GM12891 (cell line): ENCODE results near the gene WBP1.

Experiments
- POLR2A ChIP-seq: IDR thresholded peaks from 2 replicates; pipeline ENCODE4 v1.6.1; 2011; ENCODE audit warnings: low read depth, low read length, control low read depth
- POLR2AphosphoS5 ChIP-seq: IDR thresholded peaks from 2 replicates; pipeline ENCODE4 v1.6.1; 2011; ENCODE audit warnings: low read depth, low read length, control low read depth
- TAF1 ChIP-seq: IDR thresholded peaks from 2 replicates; pipeline ENCODE4 v1.6.1; 2011; ENCODE audit warnings: low read depth, low read length, control low read depth

DNA sequence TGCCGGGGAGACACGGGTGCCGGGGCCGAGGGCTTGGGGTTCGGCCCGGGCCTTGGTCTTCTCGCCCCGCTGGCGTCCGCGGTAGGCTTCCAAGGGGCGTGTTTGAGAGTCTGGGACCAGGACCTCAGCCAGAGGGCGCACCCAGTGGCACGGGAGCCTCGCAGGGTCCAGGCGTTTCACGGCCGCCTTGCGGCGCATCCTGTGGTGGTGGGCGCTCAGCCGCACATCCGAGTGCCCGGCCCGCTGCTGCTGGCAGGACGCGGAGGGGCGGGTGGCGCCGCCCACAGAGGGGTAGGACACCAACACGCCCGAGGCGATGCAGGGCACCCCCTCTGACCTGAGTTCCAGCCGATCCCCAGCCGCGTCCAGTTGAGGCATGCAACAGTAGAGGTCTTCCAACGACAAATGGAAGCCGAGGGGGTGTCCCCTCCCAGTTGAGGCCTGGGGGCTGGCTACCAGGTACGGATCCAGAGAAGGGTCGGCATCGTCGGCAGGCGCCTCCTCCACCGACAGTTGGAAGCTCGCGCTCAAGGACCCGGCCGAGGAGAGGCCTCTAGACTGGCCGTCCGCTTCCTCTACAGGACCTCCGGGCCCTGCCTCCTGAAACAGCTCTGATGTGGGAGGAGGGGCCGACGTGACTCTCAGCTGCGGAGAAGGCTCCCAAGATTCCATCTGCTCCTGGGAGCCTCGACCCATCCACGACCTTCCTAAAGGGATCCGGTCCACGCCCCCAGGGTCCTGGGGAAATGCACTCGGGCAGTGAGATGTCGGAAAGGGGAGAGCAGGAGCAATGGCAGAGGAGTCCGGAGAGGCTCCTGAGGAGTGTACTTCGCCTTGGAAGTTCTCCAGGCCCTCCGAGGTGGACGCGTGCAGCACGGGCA is 43.1 kb upstream of the WBP1 start:
- no peak for TF ChIP-seq POLR2AphosphoS5
- TF ChIP-seq POLR2A, result no peak
- TF ChIP-seq TAF1, result no peak
